Transverse colon (tissue), 4 donors: ENCODE measurements around the gene PPP6R2. TPM values are rescaled to one million over a fixed set of nuclear protein-coding genes. Genes with fewer than 3 reads are reported as not detected.
"Not testable (repeated sequence)": the region's sequence is repeated elsewhere in the genome, so short reads cannot be mapped to it uniquely, and the experiment has no call there.

Experiments used
- DNase-seq: peaks from one replicate; pipeline ENCODE4 v3.0.0-alpha.2; 2019
- H3K27ac ChIP-seq, 4 donors: fragments of 200-600 bp; sonication (generic); 2 replicates each; pipeline ENCODE4 v1.5.1; 2016 to 2018; ENCODE audit warnings: inconsistent platforms in 4 of 4
- H3K27me3 ChIP-seq: fragments of 200-600 bp; sonication (generic); 2 replicates; pipeline ENCODE4 v1.5.1; 2017; ENCODE audit warnings: inconsistent platforms
- H3K36me3 ChIP-seq, 4 donors: fragments of 200-600 bp; sonication (generic); 2 replicates each; pipeline ENCODE4 v1.5.1; 2017 to 2019; ENCODE audit warnings: inconsistent platforms in 4 of 4
- H3K4me1 ChIP-seq, 4 donors: fragments of 200-600 bp; sonication (generic); 2 replicates each; pipeline ENCODE4 v1.5.1; 2017 to 2020; ENCODE audit warnings: inconsistent platforms in 4 of 4
- H3K4me3 ChIP-seq, 4 donors: fragments of 200-600 bp; sonication (generic); 1 replicate in 1 of 4; 2 replicates in 3 of 4; pipeline versions ENCODE4 v1.5.1 to v1.6.1; 2017 to 2019; ENCODE audit warnings: inconsistent platforms in 4 of 4
- H3K9me3 ChIP-seq, 2 donors: fragments of 200-600 bp; sonication (generic); 2 replicates each; pipeline ENCODE4 v1.5.1; 2017 to 2019; ENCODE audit warnings: inconsistent platforms in 2 of 2
- CTCF ChIP-seq, 5 experiments: fragments of 200-600 bp in 3 of 5; fragments of 450-650 bp in 2 of 5; sonication (generic) in 3 of 5; IDR thresholded peaks; 1 replicate in 2 of 5; 2 replicates in 3 of 5; pipeline ENCODE4 v1.5.1; 2016 to 2017; ENCODE audit warnings: antibody characterized with exemption in 5 of 5, inconsistent platforms in 3 of 5, mild to moderate bottlenecking in 2 of 5, moderate library complexity in 1 of 5
- EP300 ChIP-seq: sonication (generic); formaldehyde crosslinking; IDR thresholded peaks from one replicate; pipeline ENCODE4 v1.6.1; 2017; ENCODE audit warnings: antibody characterized with exemption, low read depth
- POLR2A ChIP-seq: fragments of 450-650 bp; IDR thresholded peaks from one replicate; pipeline ENCODE4 v1.6.1; 2016; ENCODE audit warnings: antibody characterized with exemption, mild to moderate bottlenecking, moderate library complexity
- POLR2AphosphoS5 ChIP-seq, 3 donors: sonication (generic); formaldehyde crosslinking; IDR thresholded peaks; one replicate each; pipeline ENCODE4 v1.6.1; 2016; ENCODE audit warnings: antibody characterized with exemption in 3 of 3
- WGBS, 2 donors: methylation state at CpG; one replicate each; pipeline ENCODE4 v1.1.5; 2018; ENCODE audit warnings: low coverage in 1 of 2; 5-methylcytosine and 5-hydroxymethylcytosine counted together
- in situ Hi-C, 4 donors: fragments of 200-750 bp; cut with MboI; loops; one replicate each; pipeline versions ENCODE4 v1.15.0 to v1.15.1; 2017; ENCODE audit warnings: low sequenced_read_pairs in 3 of 4, low pct_ligation_motif_present in 1 of 4, low pct_unique_long_range_greater_than_20kb in 1 of 4
- intact Hi-C: fragments of 100-400 bp; cut with DNase I; formaldehyde crosslinking; loops from one replicate; pipeline ENCODE4 v1.15.1; 2023; ENCODE audit warnings: low total_unique reads
- total RNA-seq, 4 donors: library from RNA; depleted of rRNA; stranded (reverse); fragments of >200 nt; gene quantifications; one replicate each; pipeline ENCODE4 v1.1.0, GENCODE V29; 2016

Gene PPP6R2
- total RNA-seq, 4 donors from 2014 or later = 62.1 to 151 (median 77.8) TPM

- Histone ChIP-seq H3K9me3 (no peaks in the 10 kb centered on the region), H3K27ac (no peak overlapping the region), H3K36me3 (peaks cover 0 to 77% (median 24%) of the 10 kb centered on the region in 4 donors), H3K27me3 (no peaks in the 10 kb centered on the region), H3K4me3 (no peak overlapping the region), H3K4me1 (no peaks in the 10 kb centered on the region)
- in situ Hi-C loops (no loop called here), intact Hi-C loops (no loop called here)
- no peak for TF ChIP-seq EP300
- no peak for TF ChIP-seq POLR2AphosphoS5 (IDR thresholded peaks at IDR 0.05)
- no peak for TF ChIP-seq POLR2A
- no peak for TF ChIP-seq CTCF (IDR thresholded peaks at IDR 0.05)
- WGBS, 2 donors = 94% methylated on average over 14 of the region's 14 CpGs; no CpG with 5 or more reads in 1 of the 2 donors
- DNase-seq = no peak
Measured at GRCh38 chr22:50423956-50424355, 80.8 kb downstream of the PPP6R2 start.

GRCh38 chr22:50425179-50425916 lies 82.2 kb downstream of the PPP6R2 start:
- intact Hi-C loops = no loop called here
- TF ChIP-seq POLR2AphosphoS5 (IDR thresholded peaks at IDR 0.05) = no peak
- no peak for TF ChIP-seq CTCF (IDR thresholded peaks at IDR 0.05)
- no peak for TF ChIP-seq EP300
- no peak for TF ChIP-seq POLR2A
- no peak overlapping the region for H3K27ac ChIP-seq
- H3K4me3 ChIP-seq = no peak overlapping the region
- 88 to 98% methylated on average over 5 to 12 of the region's 12 CpGs for WGBS, 2 donors
- in situ Hi-C loops = no loop called here
- H3K27me3 ChIP-seq = no peaks in the 10 kb centered on the region
- DNase-seq = no peak
- H3K9me3 ChIP-seq = no peaks in the 10 kb centered on the region
- peaks cover 0 to 72% (median 24%) of the 10 kb centered on the region in 4 donors for H3K36me3 ChIP-seq
- H3K4me1 ChIP-seq = no peaks in the 10 kb centered on the region

- intact Hi-C loops = no loop called here
Measured at GRCh38 chr22:50432131-50432876, 89.2 kb downstream of the PPP6R2 start.

GRCh38 chr22:50432877-50433510 lies 89.9 kb downstream of the PPP6R2 start:
- H3K4me1 ChIP-seq, H3K27me3 ChIP-seq, H3K4me3 ChIP-seq, H3K9me3 ChIP-seq, in situ Hi-C loops, DNase-seq, H3K27ac ChIP-seq, intact Hi-C loops: not testable (repeated sequence)
- peaks cover 0 to 61% (median 27%) of the 10 kb centered on the region in 4 donors for H3K36me3 ChIP-seq
- WGBS, 2 donors = 97% methylated on average over 14 of the region's 24 CpGs; no CpG with 5 or more reads in 1 of the 2 donors

More at GRCh38 chr22:50432131-50432876, 89.2 kb downstream of the PPP6R2 start:
- TF ChIP-seq POLR2AphosphoS5 (IDR thresholded peaks at IDR 0.05) = no peak
- no peak for TF ChIP-seq POLR2A
- TF ChIP-seq EP300 = no peak
- no peak for TF ChIP-seq CTCF (IDR thresholded peaks at IDR 0.05)
- no peaks in the 10 kb centered on the region for H3K9me3 ChIP-seq
- no peaks in the 10 kb centered on the region for H3K27me3 ChIP-seq
- H3K4me1 ChIP-seq = no peaks in the 10 kb centered on the region
- in situ Hi-C loops = no loop called here
- H3K4me3 ChIP-seq = no peak overlapping the region
- WGBS, 2 donors = 95 to 100% methylated on average over 4 to 27 of the region's 35 CpGs
- peaks cover 0 to 68% (median 30%) of the 10 kb centered on the region in 4 donors for H3K36me3 ChIP-seq
- no peak for DNase-seq
- no peak overlapping the region for H3K27ac ChIP-seq
